ACC112 (cell line): Measurements from ENCODE around the gene OOSP3.
"Not testable (repeated sequence)": the region's sequence is repeated elsewhere in the genome, so short reads cannot be mapped to it uniquely, and the experiment has no call there.

ENCODE experiments used
- H2AFZ ChIP-seq: fragments of 200-600 bp; sonication (generic); one replicate; pipeline ENCODE4 v1.6.0; 2017; ENCODE audit warnings: antibody characterized with exemption, low read length; ENCODE audit not compliant: unreplicated experiment
- H3K27ac ChIP-seq: fragments of 200-600 bp; sonication (generic); 2 replicates; pipeline ENCODE4 v1.5.1; 2014; ENCODE audit warnings: low read depth, mild to moderate bottlenecking, antibody characterized with exemption, low read length, moderate library complexity
- H3K27me3 ChIP-seq: fragments of 200-600 bp; sonication (generic); 2 replicates; pipeline ENCODE4 v1.6.1; 2014; ENCODE audit warnings: mild to moderate bottlenecking, antibody characterized with exemption, low read length, moderate library complexity, mixed read lengths; ENCODE audit not compliant: insufficient read depth
- H3K36me3 ChIP-seq: fragments of 200-600 bp; sonication (generic); 2 replicates; pipeline ENCODE4 v1.6.1; 2016; ENCODE audit warnings: mild to moderate bottlenecking, antibody characterized with exemption, low read length, moderate library complexity, mixed read lengths; ENCODE audit not compliant: insufficient read depth
- H3K4me1 ChIP-seq: fragments of 200-600 bp; sonication (generic); one replicate; pipeline ENCODE4 v1.6.1; 2016; ENCODE audit warnings: low read length, mixed read lengths; ENCODE audit not compliant: insufficient read depth, unreplicated experiment, control insufficient read depth
- H3K4me3 ChIP-seq: fragments of 200-600 bp; sonication (generic); 2 replicates; pipeline ENCODE4 v1.5.1; 2014; ENCODE audit warnings: mild to moderate bottlenecking, low read depth, low read length
- H3K79me2 ChIP-seq: fragments of 200-600 bp; sonication (generic); one replicate; pipeline ENCODE4 v1.6.0; 2016; ENCODE audit warnings: low read length; ENCODE audit not compliant: control insufficient read depth, unreplicated experiment, insufficient read depth

OOSP3 gene

GRCh38 chr11:59849551-59849950 is 29.0 kb upstream of the OOSP3 start:
- H3K27me3 ChIP-seq: peaks cover 40% of the 10 kb centered on the region
- H3K4me1 ChIP-seq, H3K27ac ChIP-seq, H3K4me3 ChIP-seq, H2AFZ ChIP-seq, H3K79me2 ChIP-seq, H3K36me3 ChIP-seq: not testable (repeated sequence)

GRCh38 chr11:59851416-59851815 is 27.2 kb upstream of the OOSP3 start:
- H3K79me2 ChIP-seq, H3K27ac ChIP-seq, H3K4me1 ChIP-seq, H2AFZ ChIP-seq, H3K4me3 ChIP-seq, H3K36me3 ChIP-seq: not testable (repeated sequence)
- peaks cover 43% of the 10 kb centered on the region for H3K27me3 ChIP-seq

- Histone ChIP-seq H3K4me3 (no peak overlapping the region), H3K36me3 (no peaks in the 10 kb centered on the region), H3K79me2 (no peaks in the 10 kb centered on the region), H3K27ac (no peak overlapping the region), H3K4me1 (no peaks in the 10 kb centered on the region), H3K27me3 (peaks cover 48% of the 10 kb centered on the region), H2AFZ (no peak overlapping the region)
Measured at GRCh38 chr11:59854871-59855270, 23.7 kb upstream of the OOSP3 start.

GRCh38 chr11:59857439-59858434 is 20.8 kb upstream of the OOSP3 start:
- Histone ChIP-seq H3K4me3 (no peak overlapping the region), H3K79me2 (no peaks in the 10 kb centered on the region), H2AFZ (no peak overlapping the region), H3K4me1 (no peaks in the 10 kb centered on the region), H3K27ac (no peak overlapping the region), H3K27me3 (peaks cover 61% of the 10 kb centered on the region), H3K36me3 (no peaks in the 10 kb centered on the region)

- H2AFZ ChIP-seq: no peak overlapping the region
- no peak overlapping the region for H3K4me3 ChIP-seq
- H3K27me3 ChIP-seq: peaks cover 54% of the 10 kb centered on the region
- H3K4me1 ChIP-seq: no peaks in the 10 kb centered on the region
- H3K27ac ChIP-seq: no peak overlapping the region
- no peaks in the 10 kb centered on the region for H3K36me3 ChIP-seq
- no peaks in the 10 kb centered on the region for H3K79me2 ChIP-seq
Measured at GRCh38 chr11:59859673-59860072, 18.9 kb upstream of the OOSP3 start.

GRCh38 chr11:59862252-59862651 is 16.3 kb upstream of the OOSP3 start:
- Histone ChIP-seq H2AFZ (no peak overlapping the region), H3K27me3 (peaks cover 57% of the 10 kb centered on the region), H3K27ac (no peak overlapping the region), H3K36me3 (no peaks in the 10 kb centered on the region), H3K79me2 (no peaks in the 10 kb centered on the region), H3K4me3 (no peak overlapping the region), H3K4me1 (no peaks in the 10 kb centered on the region)

- H3K4me1 ChIP-seq: no peaks in the 10 kb centered on the region
- H2AFZ ChIP-seq: no peak overlapping the region
- peaks cover 51% of the 10 kb centered on the region for H3K27me3 ChIP-seq
- H3K4me3 ChIP-seq: no peak overlapping the region
- H3K79me2 ChIP-seq: no peaks in the 10 kb centered on the region
- no peaks in the 10 kb centered on the region for H3K36me3 ChIP-seq
- no peak overlapping the region for H3K27ac ChIP-seq
Measured at GRCh38 chr11:59865031-59865430, 13.6 kb upstream of the OOSP3 start.

GRCh38 chr11:59866397-59866796 is 12.2 kb upstream of the OOSP3 start, which contains the start of gene TCN1:
TCN1 (minus strand) TSS chr11:59866487; CDS start chr11:59866470, 17 bp downstream.
- Histone ChIP-seq H3K36me3 (no peaks in the 10 kb centered on the region), H3K79me2 (no peaks in the 10 kb centered on the region), H3K4me3 (no peak within 1 kb of the TSS), H3K27me3 (peaks cover 41% of the 10 kb centered on the region), H3K4me1 (no peaks in the 10 kb centered on the region), H3K27ac (no peak within 1 kb of the TSS), H2AFZ (no peak within 1 kb of the TSS)

- Histone ChIP-seq H3K79me2 (no peaks in the 10 kb centered on the region), H3K36me3 (no peaks in the 10 kb centered on the region), H3K27me3 (peaks cover 37% of the 10 kb centered on the region; the same call in 1 of the 2 replicates), H3K4me3 (no peak overlapping the region), H3K27ac (no peak overlapping the region), H3K4me1 (no peaks in the 10 kb centered on the region), H2AFZ (no peak overlapping the region)
Measured at GRCh38 chr11:59866836-59867235, 11.7 kb upstream of the OOSP3 start.

- H2AFZ ChIP-seq: no peak overlapping the region
- no peaks in the 10 kb centered on the region for H3K4me1 ChIP-seq
- peaks cover 35% of the 10 kb centered on the region; the same call in 1 of the 2 replicates for H3K27me3 ChIP-seq
- no peak overlapping the region for H3K27ac ChIP-seq
- H3K79me2 ChIP-seq: no peaks in the 10 kb centered on the region
- H3K36me3 ChIP-seq: no peaks in the 10 kb centered on the region
- no peak overlapping the region for H3K4me3 ChIP-seq
Measured at GRCh38 chr11:59867946-59868345, 10.6 kb upstream of the OOSP3 start.

- Histone ChIP-seq H3K4me3 (no peak overlapping the region), H3K36me3 (no peaks in the 10 kb centered on the region), H2AFZ (no peak overlapping the region), H3K27me3 (peaks cover 27% of the 10 kb centered on the region), H3K79me2 (no peaks in the 10 kb centered on the region), H3K4me1 (no peaks in the 10 kb centered on the region), H3K27ac (no peak overlapping the region)
Measured at GRCh38 chr11:59872076-59872475, 6.5 kb upstream of the OOSP3 start.
